Glutamatergic neuron (in vitro differentiated cells): ENCODE results near the gene ZNF683. TPM values are rescaled to one million over a fixed set of nuclear protein-coding genes. Genes with fewer than 3 reads are reported as not detected.

Experiments used
- DNase-seq: peaks from one replicate; pipeline ENCODE4 v3.0.0; 2022
- H3K27ac Mint-ChIP-seq: one replicate; pipeline ENCODE4 v1.8.0; 2020; ENCODE audit warnings: mild to moderate bottlenecking, mixed read lengths, inconsistent platforms; ENCODE audit not compliant: unreplicated experiment
- H3K27me3 Mint-ChIP-seq: one replicate; pipeline ENCODE4 v1.8.0; 2020; ENCODE audit warnings: mild to moderate bottlenecking, moderate library complexity, mixed read lengths, inconsistent platforms; ENCODE audit not compliant: unreplicated experiment
- H3K36me3 Mint-ChIP-seq: one replicate; pipeline ENCODE4 v1.8.0; 2020; ENCODE audit warnings: mild to moderate bottlenecking, mixed read lengths, inconsistent platforms; ENCODE audit not compliant: unreplicated experiment
- H3K4me1 Mint-ChIP-seq: one replicate; pipeline ENCODE4 v1.8.0; 2020; ENCODE audit warnings: mild to moderate bottlenecking, low read depth, mixed read lengths, inconsistent platforms; ENCODE audit not compliant: unreplicated experiment
- H3K4me3 Mint-ChIP-seq: one replicate; pipeline ENCODE4 v1.8.0; 2020; ENCODE audit warnings: mild to moderate bottlenecking, mixed read lengths, inconsistent platforms; ENCODE audit not compliant: unreplicated experiment
- H3K9me3 Mint-ChIP-seq: one replicate; pipeline ENCODE4 v1.8.0; 2020; ENCODE audit warnings: mild to moderate bottlenecking, moderate library complexity, mixed read lengths, inconsistent platforms; ENCODE audit not compliant: unreplicated experiment
- CTCF ChIP-seq: fragments of 200-600 bp; sonication (generic); IDR thresholded peaks from one replicate; pipeline ENCODE4 v1.5.0; 2021; ENCODE audit not compliant: partially characterized antibody, unreplicated experiment
- total RNA-seq: library from RNA; stranded (reverse); fragmentation: NEBNext Ultra II Directional; extraction: Animal tissue kit (Norgen Biotek cat#: 25700); gene quantifications from one replicate; pipeline ENCODE4 v1.2.1, GENCODE V29; 2021; ENCODE audit not compliant: unreplicated experiment

The ZNF683 gene
- total RNA-seq, 1 donor from 2014 or later, result not detected

- peaks cover 3% of the 10 kb centered on the region for H3K9me3 Mint-ChIP-seq
- TF ChIP-seq CTCF, result no peak
- no peaks in the 10 kb centered on the region for H3K36me3 Mint-ChIP-seq
- H3K4me3 Mint-ChIP-seq, result no peak overlapping the region
- peaks cover 3% of the 10 kb centered on the region for H3K27me3 Mint-ChIP-seq
- no peak overlapping the region for H3K27ac Mint-ChIP-seq
- no peaks in the 10 kb centered on the region for H3K4me1 Mint-ChIP-seq
- DNase-seq, result no peak
Observed at GRCh38 chr1:26349188-26349876, 23.2 kb downstream of the ZNF683 start.

DNA sequence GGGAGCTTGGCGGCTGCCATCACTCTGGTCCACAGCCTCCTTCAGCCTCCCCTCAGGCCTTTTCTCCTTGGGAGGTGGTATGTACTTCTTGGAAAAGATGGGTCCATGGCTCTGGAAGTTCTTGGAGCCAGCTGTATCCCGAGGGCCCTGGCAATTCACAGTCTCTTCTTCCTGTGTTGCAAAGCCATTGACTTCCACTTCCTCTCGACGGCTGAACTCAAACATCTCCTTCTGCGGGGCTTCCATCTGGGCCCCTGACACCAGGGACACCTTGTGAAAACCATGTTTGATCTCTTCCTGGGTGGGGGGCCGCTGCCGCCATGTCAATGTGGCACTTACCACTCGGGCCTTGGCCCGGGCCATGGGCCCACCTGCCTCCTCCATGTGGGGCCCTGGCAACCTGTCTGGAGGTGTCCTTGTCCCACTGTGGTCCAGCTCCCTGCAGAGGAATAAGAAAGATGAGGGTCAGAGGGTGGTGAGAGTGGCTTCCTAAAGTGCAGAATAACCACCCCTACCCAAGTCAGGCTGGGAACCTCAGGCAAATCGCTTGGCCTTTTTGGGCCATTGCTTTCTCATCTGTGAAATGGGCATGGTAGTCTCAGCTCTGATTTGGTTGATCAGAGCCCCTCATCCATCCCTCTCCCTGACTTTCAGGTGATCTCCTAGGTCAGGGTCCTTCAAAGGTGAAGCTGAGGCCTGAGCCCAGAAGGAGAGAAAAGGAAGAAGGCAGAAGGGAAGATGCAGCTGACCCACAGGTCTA lies 26.1 kb downstream of the ZNF683 start:
- TF ChIP-seq CTCF, result no peak
- no peak overlapping the region for H3K27ac Mint-ChIP-seq
- no peak for DNase-seq
- no peak overlapping the region for H3K4me3 Mint-ChIP-seq
- H3K9me3 Mint-ChIP-seq, result no peaks in the 10 kb centered on the region
- H3K27me3 Mint-ChIP-seq, result peaks cover 4% of the 10 kb centered on the region
- H3K36me3 Mint-ChIP-seq, result no peaks in the 10 kb centered on the region
- no peaks in the 10 kb centered on the region for H3K4me1 Mint-ChIP-seq

DNA sequence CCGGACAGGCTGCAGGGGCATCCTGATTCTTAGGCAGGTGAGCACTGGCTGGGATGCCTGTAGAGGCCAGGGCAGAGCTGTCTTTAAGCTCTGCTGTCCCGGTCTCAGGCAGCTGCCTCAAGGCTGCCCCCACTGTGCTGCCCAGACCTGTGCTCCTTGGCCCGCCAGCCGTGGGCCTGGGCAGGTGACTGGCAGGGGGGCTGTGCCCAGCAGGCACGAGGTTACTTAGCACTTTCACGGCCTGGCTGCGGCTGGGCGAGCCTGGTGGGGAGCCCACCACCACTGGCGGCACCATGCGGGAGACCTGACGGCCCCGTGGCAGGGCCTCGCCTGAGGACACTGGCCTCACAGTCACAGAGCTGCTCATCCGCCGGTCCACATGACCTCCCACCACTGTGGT lies 26.8 kb downstream of the ZNF683 start:
- no peak for TF ChIP-seq CTCF
- H3K36me3 Mint-ChIP-seq, result no peaks in the 10 kb centered on the region
- peaks cover 4% of the 10 kb centered on the region for H3K27me3 Mint-ChIP-seq
- H3K4me1 Mint-ChIP-seq, result no peaks in the 10 kb centered on the region
- H3K4me3 Mint-ChIP-seq, result no peak overlapping the region
- DNase-seq, result no peak
- H3K9me3 Mint-ChIP-seq, result no peaks in the 10 kb centered on the region
- no peak overlapping the region for H3K27ac Mint-ChIP-seq

GRCh38 chr1:26344147-26344920 lies 28.2 kb downstream of the ZNF683 start:
- H3K4me1 Mint-ChIP-seq, result no peaks in the 10 kb centered on the region
- no peak overlapping the region for H3K27ac Mint-ChIP-seq
- no peaks in the 10 kb centered on the region for H3K36me3 Mint-ChIP-seq
- H3K4me3 Mint-ChIP-seq, result no peak overlapping the region
- no peak for TF ChIP-seq CTCF
- no peak for DNase-seq
- no peaks in the 10 kb centered on the region for H3K9me3 Mint-ChIP-seq
- H3K27me3 Mint-ChIP-seq, result peaks cover 2% of the 10 kb centered on the region
